CD4-positive, alpha-beta memory T cell (primary cell): ENCODE data around the gene SLC16A11. TPM values are rescaled to one million over a fixed set of nuclear protein-coding genes. Genes with fewer than 3 reads are reported as not detected.

Experiments
- CTCF ChIA-PET: fragments of 350-600 bp; sonication (Branson Sonifier 250); formaldehyde crosslinking; loops from one replicate; lab custom pipeline; 2021; ENCODE audit warnings: inconsistent platforms; ENCODE audit not compliant: partially characterized antibody; lab: Charles Lee
- POLR2A ChIA-PET: fragments of 350-600 bp; sonication (Branson Sonifier 250); formaldehyde crosslinking; loops from one replicate; lab custom pipeline; 2021; ENCODE audit not compliant: partially characterized antibody; lab: Charles Lee
- DNase-seq, 5 donors: peaks; one replicate each; pipeline versions ENCODE4 v3.0.0 to v3.0.0-alpha.2; 2020 to 2022; ENCODE audit warnings: mixed read lengths in 1 of 5
- H3K27ac ChIP-seq: one replicate; pipeline ENCODE4 v1.7.0; 2013; ENCODE audit warnings: low read depth, low read length
- H3K27me3 ChIP-seq: 2 replicates; pipeline ENCODE4 v1.7.0; 2013; ENCODE audit warnings: mild to moderate bottlenecking, low read length, moderate library complexity; ENCODE audit not compliant: insufficient read depth
- H3K36me3 ChIP-seq: 2 replicates; pipeline ENCODE4 v1.7.0; 2013; ENCODE audit warnings: mild to moderate bottlenecking, low read length, moderate library complexity; ENCODE audit not compliant: insufficient read depth
- H3K4me1 ChIP-seq: 2 replicates; pipeline ENCODE4 v1.7.0; 2013; ENCODE audit warnings: mild to moderate bottlenecking, low read length, moderate library complexity; ENCODE audit not compliant: insufficient read depth
- H3K4me3 ChIP-seq, 2 donors: one replicate each; pipeline ENCODE4 v1.7.0; 2013; ENCODE audit warnings: low read length in 2 of 2, mild to moderate bottlenecking in 1 of 2
- H3K9me3 ChIP-seq, 2 donors: one replicate each; pipeline ENCODE4 v1.7.0; 2013; ENCODE audit warnings: low read length in 2 of 2, control low read depth in 1 of 2; ENCODE audit not compliant: control insufficient read depth in 1 of 2
- H3K27ac Mint-ChIP-seq, 7 donors: one replicate each; pipeline ENCODE4 v1.8.0; 2020 to 2021; ENCODE audit warnings: mixed read lengths in 7 of 7, mild to moderate bottlenecking in 6 of 7, inconsistent platforms in 3 of 7, moderate library complexity in 3 of 7
- H3K27me3 Mint-ChIP-seq, 2 donors: one replicate each; pipeline ENCODE4 v1.8.0; 2020 to 2021; ENCODE audit warnings: mixed read lengths in 2 of 2
- H3K36me3 Mint-ChIP-seq, 2 donors: one replicate each; pipeline ENCODE4 v1.8.0; 2020 to 2021; ENCODE audit warnings: mixed read lengths in 2 of 2, inconsistent platforms in 1 of 2, mild to moderate bottlenecking in 1 of 2
- H3K4me1 Mint-ChIP-seq, 4 donors: one replicate each; pipeline ENCODE4 v1.8.0; 2020 to 2021; ENCODE audit warnings: mixed read lengths in 4 of 4, mild to moderate bottlenecking in 1 of 4
- H3K4me3 Mint-ChIP-seq, 8 donors: one replicate each; pipeline ENCODE4 v1.8.0; 2020 to 2021; ENCODE audit warnings: mixed read lengths in 8 of 8, mild to moderate bottlenecking in 7 of 8, moderate library complexity in 6 of 8, inconsistent platforms in 3 of 8
- H3K9me3 Mint-ChIP-seq, 8 donors: one replicate each; pipeline ENCODE4 v1.8.0; 2020 to 2021; ENCODE audit warnings: mixed read lengths in 8 of 8, mild to moderate bottlenecking in 5 of 8, inconsistent platforms in 3 of 8, moderate library complexity in 1 of 8
- intact Hi-C: fragments of 100-400 bp; cut with micrococcal nuclease; formaldehyde crosslinking; loops from one replicate; pipeline ENCODE4 v1.15.1; 2023
- polyA plus RNA-seq, 2 donors: library from polyadenylated mRNA; unstranded; fragments of 300-500 nt; fragmentation: Illumina TruSeq; gene quantifications; one replicate each; pipeline ENCODE4 v1.2.3, GENCODE V29; 2021
- total RNA-seq, 2 experiments: library from RNA; stranded (reverse); gene quantifications; one replicate each; pipeline ENCODE4 v1.2.3, GENCODE V29; 2021

Gene SLC16A11
- total and polyA plus RNA-seq, 4 experiments from 2014 or later: 0.50 to 1.2 (median 0.79) TPM

- Mint-ChIP-seq H3K9me3 (no peaks in the 10 kb centered on the region), H3K4me3 (no peak overlapping the region), H3K36me3 (peaks cover 35 to 68% of the 10 kb centered on the region in 2 donors), H3K27me3 (no peaks in the 10 kb centered on the region), H3K27ac (no peak overlapping the region), H3K4me1 (peaks cover 14 to 27% (median 24%) of the 10 kb centered on the region in 4 donors)
- no peak overlapping the region for H3K4me3 ChIP-seq
- POLR2A ChIA-PET: interaction anchor here (0.6 to 1.4 kb wide), 7 partner anchors 10 to 93 kb away, joined by 3 to 7 read pairs (median 3); partner anchors contain the start of gene SLC16A13
- peaks cover 12% of the 10 kb centered on the region for H3K4me1 ChIP-seq
- intact Hi-C loops: loop anchor here (1.0 kb wide), 2 partner anchors 89 to 337 kb away; no protein-coding TSS in a partner anchor
- no peak overlapping the region for H3K27ac ChIP-seq
- no peaks in the 10 kb centered on the region for H3K27me3 ChIP-seq
- no peaks in the 10 kb centered on the region for H3K9me3 ChIP-seq
- CTCF ChIA-PET: interaction anchor here (0.7 to 9.4 kb wide), 28 partner anchors 8 to 553 kb away, joined by 3 to 118 read pairs (median 5); partner anchors contain the start of genes ALOX12, BCL6B and RNASEK
- no peak for DNase-seq
- peaks cover 42% of the 10 kb centered on the region for H3K36me3 ChIP-seq
Measured at GRCh38 chr17:7003745-7004144, 40.1 kb downstream of the SLC16A11 start.

- Histone ChIP-seq H3K9me3 (no peaks in the 10 kb centered on the region), H3K27me3 (no peaks in the 10 kb centered on the region), H3K27ac (no peak overlapping the region), H3K4me1 (peaks cover 8% of the 10 kb centered on the region), H3K4me3 (no peak overlapping the region), H3K36me3 (peaks cover 43% of the 10 kb centered on the region)
- peaks cover 14 to 22% (median 20%) of the 10 kb centered on the region in 4 donors for H3K4me1 Mint-ChIP-seq
- H3K27me3 Mint-ChIP-seq: no peaks in the 10 kb centered on the region
- no peak overlapping the region for H3K4me3 Mint-ChIP-seq
- intact Hi-C loops: no loop called here
- POLR2A ChIA-PET: interaction anchor here (0.8 kb wide), 1 partner anchor 160 kb away, joined by 3 read pairs; no protein-coding TSS in a partner anchor
- peaks cover 0 to 2% (median 0%) of the 10 kb centered on the region in 8 donors for H3K9me3 Mint-ChIP-seq
- CTCF ChIA-PET: interaction anchor here (0.9 to 9.4 kb wide), 7 partner anchors 10 to 160 kb away, joined by 3 to 118 read pairs (median 10); partner anchors contain the start of gene RNASEK
- H3K27ac Mint-ChIP-seq: peak overlapping the region in 2 of 7 donors; percentile 42 to 85
- DNase-seq: no peak
- H3K36me3 Mint-ChIP-seq: peaks cover 45 to 73% of the 10 kb centered on the region in 2 donors
Measured at GRCh38 chr17:7002288-7003047, 41.4 kb downstream of the SLC16A11 start.

- H3K27me3 ChIP-seq: no peaks in the 10 kb centered on the region
- peaks cover 47% of the 10 kb centered on the region for H3K36me3 ChIP-seq
- H3K4me3 ChIP-seq: no peak overlapping the region
- peaks cover 50 to 69% of the 10 kb centered on the region in 2 donors for H3K36me3 Mint-ChIP-seq
- H3K27me3 Mint-ChIP-seq: no peaks in the 10 kb centered on the region
- DNase-seq: peak in 4 of 5 donors; percentile 25 to 41 (median 30)
- ChIA-PET CTCF (interaction anchor here (1.8 to 9.4 kb wide), 4 partner anchors 11 to 92 kb away, joined by 9 to 118 read pairs (median 56); partner anchors contain the start of gene RNASEK), POLR2A (no interaction called here)
- no peak overlapping the region for H3K27ac ChIP-seq
- H3K27ac Mint-ChIP-seq: peak overlapping the region in 5 of 7 donors; percentile 25 to 84 (median 73)
- no peaks in the 10 kb centered on the region for H3K9me3 ChIP-seq
- H3K4me3 Mint-ChIP-seq: no peak overlapping the region
- H3K4me1 Mint-ChIP-seq: peaks cover 11 to 17% (median 12%) of the 10 kb centered on the region in 4 donors
- intact Hi-C loops: no loop called here
- H3K4me1 ChIP-seq: peaks cover 8% of the 10 kb centered on the region
- peaks cover 0 to 2% (median 0%) of the 10 kb centered on the region in 8 donors for H3K9me3 Mint-ChIP-seq
Measured at GRCh38 chr17:7001318-7001961, 42.5 kb downstream of the SLC16A11 start.

GRCh38 chr17:6998855-6999508, 44.9 kb downstream of the SLC16A11 start:
- Histone ChIP-seq H3K4me1 (no peaks in the 10 kb centered on the region), H3K27me3 (no peaks in the 10 kb centered on the region), H3K4me3 (no peak overlapping the region), H3K36me3 (peaks cover 47% of the 10 kb centered on the region), H3K27ac (no peak overlapping the region), H3K9me3 (no peaks in the 10 kb centered on the region)
- H3K27me3 Mint-ChIP-seq: no peaks in the 10 kb centered on the region
- CTCF ChIA-PET: interaction anchor here (1.5 to 9.4 kb wide), 2 partner anchors 85 to 157 kb away, joined by 3 to 118 read pairs; no protein-coding TSS in a partner anchor
- H3K9me3 Mint-ChIP-seq: peaks cover 0 to 2% (median 0%) of the 10 kb centered on the region in 8 donors
- H3K36me3 Mint-ChIP-seq: peaks cover 50 to 64% of the 10 kb centered on the region in 2 donors
- peak overlapping the region in 1 of 7 donors; percentile 88 for H3K27ac Mint-ChIP-seq
- intact Hi-C loops: no loop called here
- peaks cover 5 to 10% (median 7%) of the 10 kb centered on the region in 4 donors for H3K4me1 Mint-ChIP-seq
- no peak for DNase-seq
- H3K4me3 Mint-ChIP-seq: no peak overlapping the region
- POLR2A ChIA-PET: no interaction called here

GRCh38 chr17:6997171-6997570, 46.7 kb downstream of the SLC16A11 start:
- H3K27me3 Mint-ChIP-seq: no peaks in the 10 kb centered on the region
- peaks cover 5 to 8% (median 6%) of the 10 kb centered on the region in 4 donors for H3K4me1 Mint-ChIP-seq
- H3K4me3 Mint-ChIP-seq: no peak overlapping the region
- Histone ChIP-seq H3K4me3 (no peak overlapping the region), H3K9me3 (no peaks in the 10 kb centered on the region), H3K27ac (no peak overlapping the region), H3K27me3 (no peaks in the 10 kb centered on the region), H3K36me3 (peaks cover 39% of the 10 kb centered on the region), H3K4me1 (no peaks in the 10 kb centered on the region)
- peak overlapping the region in 2 of 7 donors; percentile 29 to 35 for H3K27ac Mint-ChIP-seq
- DNase-seq: no peak
- intact Hi-C loops: no loop called here
- ChIA-PET POLR2A (no interaction called here), CTCF (no interaction called here)
- H3K9me3 Mint-ChIP-seq: peaks cover 0 to 2% (median 0%) of the 10 kb centered on the region in 8 donors
- peaks cover 43 to 52% of the 10 kb centered on the region in 2 donors for H3K36me3 Mint-ChIP-seq

- Mint-ChIP-seq H3K27me3 (no peaks in the 10 kb centered on the region), H3K9me3 (peaks cover 0 to 2% (median 0%) of the 10 kb centered on the region in 8 donors), H3K36me3 (peaks cover 37 to 45% of the 10 kb centered on the region in 2 donors), H3K4me1 (peaks cover 2 to 5% (median 3%) of the 10 kb centered on the region in 4 donors), H3K4me3 (no peak overlapping the region), H3K27ac (no peak overlapping the region)
- DNase-seq: no peak
- intact Hi-C loops: no loop called here
- ChIA-PET POLR2A (interaction anchor here (0.8 kb wide), 1 partner anchor 8 kb away, joined by 3 read pairs; no protein-coding TSS in a partner anchor), CTCF (interaction anchor here (2.1 kb wide), 1 partner anchor 8 kb away, joined by 12 read pairs; no protein-coding TSS in a partner anchor)
- H3K4me1 ChIP-seq: no peaks in the 10 kb centered on the region
- H3K27ac ChIP-seq: no peak overlapping the region
- no peaks in the 10 kb centered on the region for H3K9me3 ChIP-seq
- peaks cover 31% of the 10 kb centered on the region for H3K36me3 ChIP-seq
- no peak overlapping the region for H3K4me3 ChIP-seq
- H3K27me3 ChIP-seq: no peaks in the 10 kb centered on the region
Measured at GRCh38 chr17:6996256-6997011, 47.5 kb downstream of the SLC16A11 start.
